Kidney (tissue), 14 donors: Measurements from ENCODE around the gene CREB3L2. TPM values are rescaled to one million over a fixed set of nuclear protein-coding genes. Genes with fewer than 3 reads are reported as not detected.

Source experiments
- DNase-seq, 5 donors: peaks; one replicate each; pipeline ENCODE4 v3.0.0-alpha.2; 2013 to 2020
- FAIRE-seq: peaks from 2 replicates; lab custom pipeline; 2012; peaks lifted over from hg19 to GRCh38; lab: Jason Lieb, UNC
- H3K27ac ChIP-seq, 2 donors: one replicate each; pipeline ENCODE4 v1.7.0; 2013; ENCODE audit warnings: low read depth in 2 of 2, low read length in 2 of 2, inconsistent platforms in 1 of 2
- H3K27me3 ChIP-seq: one replicate; pipeline ENCODE4 v1.7.1; 2013; ENCODE audit warnings: low read length, inconsistent platforms; ENCODE audit not compliant: control insufficient read depth, insufficient read depth
- H3K36me3 ChIP-seq, 3 donors: one replicate each; pipeline versions ENCODE4 v1.7.0 to v1.7.1; 2013; ENCODE audit warnings: low read length in 3 of 3, control low read depth in 1 of 3, inconsistent platforms in 1 of 3; ENCODE audit not compliant: insufficient read depth in 3 of 3, control insufficient read depth in 2 of 3
- H3K4me1 ChIP-seq, 3 donors: one replicate each; pipeline versions ENCODE4 v1.7.0 to v1.7.1; 2013; ENCODE audit warnings: low read length in 3 of 3, inconsistent platforms in 1 of 3, low read depth in 1 of 3; ENCODE audit not compliant: control insufficient read depth in 2 of 3, insufficient read depth in 2 of 3
- H3K4me3 ChIP-seq, 3 donors: one replicate each; pipeline versions ENCODE4 v1.7.0 to v1.8.1; 2013; ENCODE audit warnings: low read length in 3 of 3, control low read depth in 1 of 3, inconsistent platforms in 1 of 3
- H3K9ac ChIP-seq, 3 donors: one replicate each; pipeline versions ENCODE4 v1.7.0 to v1.7.1; 2013; ENCODE audit warnings: low read length in 3 of 3, control low read depth in 1 of 3, inconsistent platforms in 1 of 3
- H3K9me3 ChIP-seq, 3 donors: one replicate each; pipeline versions ENCODE4 v1.7.0 to v1.7.1; 2013; ENCODE audit warnings: low read length in 3 of 3, control low read depth in 1 of 3, inconsistent platforms in 1 of 3; ENCODE audit not compliant: control insufficient read depth in 2 of 3, insufficient read depth in 1 of 3
- intact Hi-C: fragments of 100-400 bp; cut with DNase I; formaldehyde crosslinking; loops from one replicate; pipeline ENCODE4 v1.11.1; 2022
- polyA plus RNA-seq: library from polyadenylated mRNA; stranded (reverse); fragments of 350-450 nt; fragmentation: Illumina TruSeq; extraction: RNeasy Lipid Tissue Mini Kit (QIAGEN cat#74804); gene quantifications from one replicate; pipeline ENCODE4 v1.2.3, GENCODE V29; 2014; ENCODE audit warnings: low read depth, low replicate concordance; ENCODE audit not compliant: insufficient read depth
- total RNA-seq: library from RNA; stranded (reverse); fragmentation: NEBNext Ultra II Directional; extraction: Animal tissue kit (Norgen Biotek cat#: 25700); gene quantifications from one replicate; pipeline ENCODE4 v1.2.1, GENCODE V29; 2021
- TF ChIP-seq, protein P1 (sequence below): IDR thresholded peaks from 3 replicates; pipeline ENCODE4 v1.5.1; 2012; ENCODE audit warnings: mild to moderate bottlenecking, moderate library complexity, borderline replicate concordance; ENCODE audit not compliant: insufficient read depth; ENCODE audit errors: extremely low read depth
- donor health status: control.
- donor health status: control.
- donor health status: control.
- donor health status: control.
- donor health status: control.
- donor health status: DM: yes; HTN: yes; CAD: no.
- donor health status: Normal renal cell carcinoma (clear cell type).

The CREB3L2 gene
- total and polyA plus RNA-seq, 2 donors from 2014 or later, result 18.5 to 114 TPM

DNA sequence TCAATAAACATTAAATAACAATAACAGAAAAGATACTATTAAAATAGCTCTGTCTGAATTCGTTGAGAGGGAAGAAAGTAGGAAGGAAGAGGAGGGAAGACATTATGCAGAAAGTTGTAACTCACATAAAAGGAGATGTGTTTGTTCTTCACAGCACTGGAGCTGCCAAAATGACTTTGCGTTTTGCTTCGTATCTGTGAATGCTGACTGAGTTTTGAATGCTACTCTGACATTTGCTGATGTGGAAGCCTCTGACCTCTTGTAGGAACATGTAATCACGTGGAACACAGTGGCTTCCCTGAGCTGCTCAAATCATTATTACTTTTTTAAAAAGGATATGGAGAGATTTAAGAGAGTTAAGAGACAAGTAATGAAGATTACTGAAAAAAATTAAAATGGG, 139.5 kb downstream of the CREB3L2 start:
- TF ChIP-seq, protein P1, sequence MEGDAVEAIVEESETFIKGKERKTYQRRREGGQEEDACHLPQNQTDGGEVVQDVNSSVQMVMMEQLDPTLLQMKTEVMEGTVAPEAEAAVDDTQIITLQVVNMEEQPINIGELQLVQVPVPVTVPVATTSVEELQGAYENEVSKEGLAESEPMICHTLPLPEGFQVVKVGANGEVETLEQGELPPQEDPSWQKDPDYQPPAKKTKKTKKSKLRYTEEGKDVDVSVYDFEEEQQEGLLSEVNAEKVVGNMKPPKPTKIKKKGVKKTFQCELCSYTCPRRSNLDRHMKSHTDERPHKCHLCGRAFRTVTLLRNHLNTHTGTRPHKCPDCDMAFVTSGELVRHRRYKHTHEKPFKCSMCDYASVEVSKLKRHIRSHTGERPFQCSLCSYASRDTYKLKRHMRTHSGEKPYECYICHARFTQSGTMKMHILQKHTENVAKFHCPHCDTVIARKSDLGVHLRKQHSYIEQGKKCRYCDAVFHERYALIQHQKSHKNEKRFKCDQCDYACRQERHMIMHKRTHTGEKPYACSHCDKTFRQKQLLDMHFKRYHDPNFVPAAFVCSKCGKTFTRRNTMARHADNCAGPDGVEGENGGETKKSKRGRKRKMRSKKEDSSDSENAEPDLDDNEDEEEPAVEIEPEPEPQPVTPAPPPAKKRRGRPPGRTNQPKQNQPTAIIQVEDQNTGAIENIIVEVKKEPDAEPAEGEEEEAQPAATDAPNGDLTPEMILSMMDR, result no peak
- H3K27me3 ChIP-seq, result no peaks in the 10 kb centered on the region
- H3K4me1 ChIP-seq, result no peaks in the 10 kb centered on the region
- H3K9ac ChIP-seq, result no peak overlapping the region
- FAIRE-seq, result no peak
- no peak for DNase-seq
- no peak overlapping the region for H3K27ac ChIP-seq
- H3K36me3 ChIP-seq, result peaks cover 0 to 11% (median 0%) of the 10 kb centered on the region in 3 donors
- H3K4me3 ChIP-seq, result no peak overlapping the region
- intact Hi-C loops, result no loop called here
- no peaks in the 10 kb centered on the region for H3K9me3 ChIP-seq

DNA sequence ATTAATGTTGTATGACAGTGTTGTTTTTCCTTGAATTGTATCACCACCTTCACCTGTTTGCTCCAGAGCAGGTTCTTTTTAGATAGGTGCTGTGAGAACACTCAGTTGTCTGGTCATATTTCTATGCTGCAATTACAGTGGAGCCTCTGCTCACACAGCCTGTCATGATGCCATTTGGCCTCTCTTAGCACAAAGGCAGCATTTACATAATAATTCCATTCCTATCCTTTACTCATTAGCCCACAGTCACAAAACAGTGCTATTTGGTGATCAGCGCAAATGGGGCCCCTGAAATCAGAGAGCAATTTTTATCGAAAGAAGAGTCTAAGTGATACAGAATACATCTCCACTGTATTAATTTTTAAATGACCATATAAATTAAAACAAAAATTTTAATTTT, 141.3 kb downstream of the CREB3L2 start:
- intact Hi-C loops, result no loop called here
- H3K27ac ChIP-seq, result no peak overlapping the region
- H3K9me3 ChIP-seq, result no peaks in the 10 kb centered on the region
- H3K27me3 ChIP-seq, result no peaks in the 10 kb centered on the region
- no peak overlapping the region for H3K9ac ChIP-seq
- DNase-seq (no peak), FAIRE-seq (no peak)
- TF ChIP-seq, protein P1, result no peak
- H3K36me3 ChIP-seq, result peaks cover 0 to 11% (median 0%) of the 10 kb centered on the region in 3 donors
- no peak overlapping the region for H3K4me3 ChIP-seq
- H3K4me1 ChIP-seq, result no peaks in the 10 kb centered on the region

DNA sequence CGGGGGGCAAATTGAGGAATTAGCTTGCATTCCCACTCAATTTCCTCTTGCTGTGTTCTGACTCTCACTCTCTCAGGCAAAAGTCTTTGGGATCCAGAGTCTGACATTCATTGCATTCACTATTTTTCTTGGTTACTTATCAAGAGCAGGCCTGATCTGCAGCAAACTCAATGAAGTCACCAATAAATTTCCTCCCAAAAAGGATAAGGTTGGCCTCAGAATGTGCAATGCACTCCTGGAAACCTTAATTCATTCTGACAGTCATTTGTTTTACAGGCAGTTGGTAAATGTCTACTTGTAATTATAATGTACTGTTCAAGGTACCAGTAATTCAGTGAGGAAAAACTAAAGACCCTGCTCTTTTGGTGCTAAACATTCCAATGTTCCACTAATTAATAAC, 148.8 kb downstream of the CREB3L2 start:
- Histone ChIP-seq H3K4me1 (no peaks in the 10 kb centered on the region), H3K27ac (no peak overlapping the region), H3K4me3 (no peak overlapping the region), H3K9ac (no peak overlapping the region), H3K36me3 (no peaks in the 10 kb centered on the region), H3K27me3 (no peaks in the 10 kb centered on the region), H3K9me3 (no peaks in the 10 kb centered on the region)
- DNase-seq (peak in 2 of 5 donors; percentile 25 to 64), FAIRE-seq (no peak)
- TF ChIP-seq, protein P1, result no peak
- intact Hi-C loops, result no loop called here

DNA sequence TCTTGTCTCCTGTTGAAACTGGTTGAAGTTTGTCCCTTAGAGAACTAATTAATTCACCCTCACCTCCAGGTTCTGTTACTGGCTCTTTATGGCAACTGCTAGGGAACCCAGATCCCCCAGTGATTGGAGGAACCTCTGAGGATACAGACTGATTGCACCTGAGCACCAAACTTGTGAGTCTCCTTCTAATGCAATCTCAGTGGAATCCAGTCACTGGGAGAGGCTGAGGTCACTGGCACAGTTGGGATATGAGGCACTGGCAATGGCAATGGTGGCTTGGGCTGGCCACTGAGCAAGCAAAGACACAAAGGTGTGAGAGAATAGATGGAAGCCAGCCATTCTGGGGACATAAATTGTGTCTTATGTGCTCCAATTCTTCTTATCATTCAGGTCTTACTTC, 149.8 kb downstream of the CREB3L2 start:
- H3K27me3 ChIP-seq, result no peaks in the 10 kb centered on the region

More for the DNA sequence above, 149.8 kb downstream of the CREB3L2 start:
- Histone ChIP-seq H3K27ac (no peak overlapping the region), H3K4me3 (no peak overlapping the region), H3K36me3 (no peaks in the 10 kb centered on the region), H3K9me3 (no peaks in the 10 kb centered on the region), H3K9ac (no peak overlapping the region), H3K4me1 (peaks cover 0 to 3% (median 0%) of the 10 kb centered on the region in 3 donors)
- FAIRE-seq, result no peak
- DNase-seq, result no peak
- TF ChIP-seq, protein P1, result no peak
- intact Hi-C loops, result no loop called here
